ENCODE results near the gene HES6.
"Not testable (repeated sequence)": the region's sequence is repeated elsewhere in the genome, so short reads cannot be mapped to it uniquely, and the experiment has no call there.

The HES6 gene

GRCh38 chr2:238272156-238272555, 32.3 kb upstream of the HES6 start:
- DNase-seq, result no peak

DNA sequence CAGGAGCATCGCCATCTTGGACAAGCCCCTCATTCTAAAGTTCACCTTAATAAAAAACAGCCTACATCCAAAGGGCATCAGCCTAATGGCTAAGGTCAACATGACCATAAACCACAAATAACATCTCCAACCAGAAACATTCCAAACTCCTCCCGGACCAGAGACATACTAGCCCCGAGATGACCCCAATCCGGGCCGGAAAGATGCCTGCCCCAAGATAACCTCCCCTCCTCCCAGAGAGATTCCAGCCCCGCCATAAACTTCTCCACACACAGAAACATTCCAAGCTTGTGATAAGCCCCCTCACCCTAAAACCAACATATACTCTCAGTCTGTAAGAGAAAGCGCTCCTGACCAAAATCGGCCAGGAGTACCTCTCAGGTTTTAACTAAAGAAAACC, 31.8 kb upstream of the HES6 start:
- not testable (repeated sequence) for DNase-seq

DNA sequence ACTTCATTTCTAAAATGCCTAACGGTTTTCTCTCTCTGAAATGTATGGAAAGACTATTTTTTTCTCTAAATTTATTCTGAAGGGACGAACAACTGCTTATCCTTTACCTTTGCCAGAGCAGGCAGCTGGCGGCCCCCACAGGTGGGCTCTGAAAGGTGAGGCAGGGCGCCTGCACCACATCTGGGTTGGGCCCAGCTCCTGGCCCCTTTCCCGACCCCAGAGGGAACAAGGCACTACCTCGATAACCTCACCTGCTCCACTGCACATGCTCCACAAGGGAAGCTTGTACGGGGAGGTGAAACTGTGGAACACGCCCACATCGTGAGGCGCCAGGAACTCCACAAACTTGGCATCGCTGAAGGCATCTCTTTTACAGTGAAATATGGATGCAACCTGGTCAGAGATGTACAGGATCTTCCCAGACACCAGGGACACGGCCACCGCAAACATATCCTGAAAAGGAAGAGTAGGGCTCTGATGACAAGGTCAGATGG, 31.3 kb upstream of the HES6 start:
- DNase-seq, result no peak

DNA sequence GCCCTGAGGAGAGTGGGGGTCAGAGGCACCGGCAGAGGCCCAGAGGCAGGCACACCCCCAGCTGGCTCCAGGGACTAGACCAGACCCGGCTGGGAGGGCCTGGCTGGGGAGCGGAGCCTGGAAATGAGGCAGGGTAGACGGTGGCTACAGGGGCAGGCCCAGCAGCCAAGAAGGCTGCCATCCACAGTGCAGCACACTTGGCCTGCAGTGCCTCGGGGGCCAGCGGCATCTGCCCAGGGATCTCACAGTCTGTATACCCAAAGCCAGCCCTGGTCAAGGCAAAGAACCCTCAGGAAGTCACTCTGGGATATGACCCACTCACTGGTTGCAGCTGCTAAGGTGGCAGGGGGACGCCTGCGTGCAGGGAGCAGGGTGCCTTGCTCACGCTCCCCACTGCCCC, 30.8 kb upstream of the HES6 start:
- no peak for DNase-seq

DNA sequence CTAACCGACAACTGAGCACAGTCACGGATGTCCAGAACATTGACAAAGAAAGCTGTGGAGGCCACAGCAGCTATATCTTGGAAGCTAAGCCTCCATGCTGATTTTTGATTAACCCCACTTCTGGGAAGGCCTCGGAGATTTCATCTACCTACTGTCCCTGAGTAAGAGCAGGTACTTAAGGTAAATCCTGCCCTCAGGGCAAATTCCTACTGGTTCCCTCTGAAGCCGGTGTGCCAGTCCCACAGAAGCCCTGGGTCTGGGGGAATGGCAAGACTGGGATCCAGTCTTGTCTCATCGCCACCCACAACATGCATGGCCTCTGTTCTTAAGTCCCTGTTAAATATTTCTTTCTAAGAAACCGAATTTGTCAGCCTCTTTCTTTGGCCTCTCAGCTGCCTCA, 29.9 kb upstream of the HES6 start:
- DNase-seq, result no peak

GRCh38 chr2:238267884-238268680, 28.2 kb upstream of the HES6 start:
- DNase-seq, result no peak

DNA sequence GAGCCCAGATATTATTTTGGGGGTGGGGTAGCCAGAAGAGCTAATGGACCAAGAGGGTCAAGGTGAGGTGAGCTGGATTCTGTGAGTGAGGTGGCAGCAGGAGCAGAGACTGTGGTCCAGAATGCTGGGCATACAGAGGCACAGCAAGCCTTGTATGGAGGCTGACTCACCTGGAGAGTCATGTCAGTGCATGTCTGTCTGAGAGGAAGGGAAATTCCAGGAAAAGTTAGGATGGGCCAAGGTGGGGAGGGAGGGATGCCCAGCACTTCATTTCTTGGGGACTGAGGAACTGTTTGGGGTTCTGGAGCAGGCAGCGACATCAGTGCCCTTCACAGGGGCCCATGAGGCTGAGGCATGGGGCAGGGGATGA, 27.5 kb upstream of the HES6 start:
- DNase-seq, result no peak

- DNase-seq, result no peak
Observed at GRCh38 chr2:238265605-238266004, 25.8 kb upstream of the HES6 start.

DNA sequence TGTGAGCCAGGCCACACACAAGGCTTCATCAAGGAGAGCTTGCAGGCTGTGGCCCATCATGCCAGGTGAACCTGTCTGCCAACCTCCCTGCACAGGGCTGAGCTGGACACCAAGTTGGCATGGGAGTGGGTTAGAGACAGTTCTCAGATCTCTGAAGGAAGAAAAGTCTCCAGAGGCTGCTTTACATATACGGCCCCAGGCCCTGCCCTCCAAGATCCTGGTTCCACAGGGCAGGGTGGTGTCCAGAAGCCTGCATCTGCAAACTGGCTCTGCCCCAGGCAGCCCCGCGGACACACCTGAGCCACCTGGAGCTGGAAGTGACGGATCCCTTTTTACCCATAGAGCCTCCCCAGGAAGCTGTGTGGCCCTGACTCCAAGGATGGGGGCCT, 24.2 kb upstream of the HES6 start:
- no peak for DNase-seq

DNA sequence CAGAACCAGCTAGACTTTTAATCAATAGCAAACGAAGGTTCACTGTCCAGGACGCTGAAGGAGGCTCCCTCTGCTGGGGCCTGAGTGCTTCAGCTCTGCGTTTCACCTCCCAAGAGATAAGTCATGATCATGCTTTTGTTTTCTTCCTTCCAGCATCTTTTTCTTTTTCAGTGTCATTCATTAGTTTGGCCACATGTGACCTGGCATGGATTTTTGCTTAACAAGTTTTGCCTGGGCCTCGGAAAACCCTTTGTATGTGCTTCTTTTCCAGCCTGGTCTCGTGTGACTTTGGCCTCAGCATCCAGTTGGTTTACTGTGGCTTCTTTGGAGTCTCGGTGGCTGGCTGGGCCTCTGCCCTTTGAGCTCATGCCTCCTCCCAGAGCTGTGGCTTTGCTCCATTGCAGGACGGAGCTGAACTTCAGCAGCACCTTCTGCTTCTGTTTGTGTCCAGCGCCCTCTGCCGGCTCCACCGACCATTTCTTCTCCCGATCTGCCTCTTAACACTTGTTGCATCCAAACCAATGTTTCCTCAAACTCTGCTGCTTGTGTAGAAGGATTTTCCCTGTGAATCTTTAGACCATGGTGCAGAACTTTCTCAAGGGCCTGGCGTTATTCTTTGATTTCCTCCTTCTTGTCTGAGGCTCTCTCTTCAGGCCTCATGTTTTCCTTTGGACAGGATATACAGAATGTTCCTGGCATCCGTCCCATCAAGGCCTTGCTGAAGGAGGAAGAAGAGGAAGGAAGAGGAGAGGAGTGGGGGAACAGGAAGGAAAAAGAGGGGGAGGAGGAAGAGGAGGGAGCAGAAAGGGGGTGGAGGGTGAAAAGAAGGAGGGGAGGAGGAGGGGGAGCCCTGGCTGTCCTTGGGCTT, 23.6 kb upstream of the HES6 start:
- DNase-seq, result peak; percentile 64

GRCh38 chr2:238262496-238263122, 22.8 kb upstream of the HES6 start:
- no peak for DNase-seq

DNA sequence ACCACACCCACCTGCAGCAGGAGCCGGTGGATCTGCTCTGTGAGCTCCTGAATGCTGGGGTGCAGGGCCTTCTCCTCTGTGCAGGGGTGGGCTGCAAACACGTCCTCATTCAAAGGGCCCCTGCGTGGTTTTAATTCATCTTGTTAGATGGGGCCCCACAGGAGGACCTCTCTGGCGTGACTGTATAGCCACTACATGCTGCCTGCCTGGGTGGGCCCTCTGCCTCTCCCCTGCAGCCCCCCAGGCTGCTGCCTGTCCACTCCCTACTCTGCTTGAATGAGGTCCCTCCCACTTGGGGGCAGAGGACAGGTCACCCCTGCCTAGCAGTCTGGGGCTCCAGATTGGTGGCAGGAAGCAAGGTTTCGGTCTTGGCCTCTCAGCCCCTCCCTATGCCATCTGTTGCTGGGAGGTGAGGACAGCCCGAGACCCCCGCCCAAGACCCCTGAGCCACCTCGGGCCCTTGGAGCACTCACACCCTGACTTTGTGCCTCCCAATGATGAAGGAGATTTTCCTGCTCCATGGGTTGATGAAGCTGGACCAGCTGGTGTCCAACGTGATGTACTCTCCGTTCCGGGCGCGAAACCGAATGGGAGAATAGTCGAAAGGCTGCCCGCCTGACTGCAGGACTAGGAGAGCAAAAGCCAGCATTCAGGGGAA, 22.0 kb upstream of the HES6 start:
- no peak for DNase-seq

DNA sequence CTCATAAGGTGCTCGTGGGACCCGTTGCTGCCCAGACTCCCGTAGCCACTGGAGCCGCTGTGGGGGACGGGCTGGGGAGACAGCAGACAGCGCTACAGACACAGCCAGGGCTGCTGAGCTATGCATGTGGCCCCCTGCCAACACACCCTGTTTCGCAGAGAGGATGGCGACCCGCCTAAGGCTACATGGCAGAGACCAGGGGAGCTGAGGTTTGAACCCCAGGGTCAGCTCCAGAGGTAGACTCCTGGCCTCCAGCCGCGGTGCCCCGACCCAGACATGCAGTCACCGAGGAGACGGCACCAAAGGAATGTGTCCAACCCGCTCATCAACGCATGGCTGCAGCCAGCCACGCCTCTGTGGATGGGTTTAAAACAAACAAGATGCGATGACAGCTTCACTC, 21.0 kb upstream of the HES6 start:
- no peak for DNase-seq

- DNase-seq, result no peak
Observed at GRCh38 chr2:238259061-238260020, 19.5 kb upstream of the HES6 start.

DNA sequence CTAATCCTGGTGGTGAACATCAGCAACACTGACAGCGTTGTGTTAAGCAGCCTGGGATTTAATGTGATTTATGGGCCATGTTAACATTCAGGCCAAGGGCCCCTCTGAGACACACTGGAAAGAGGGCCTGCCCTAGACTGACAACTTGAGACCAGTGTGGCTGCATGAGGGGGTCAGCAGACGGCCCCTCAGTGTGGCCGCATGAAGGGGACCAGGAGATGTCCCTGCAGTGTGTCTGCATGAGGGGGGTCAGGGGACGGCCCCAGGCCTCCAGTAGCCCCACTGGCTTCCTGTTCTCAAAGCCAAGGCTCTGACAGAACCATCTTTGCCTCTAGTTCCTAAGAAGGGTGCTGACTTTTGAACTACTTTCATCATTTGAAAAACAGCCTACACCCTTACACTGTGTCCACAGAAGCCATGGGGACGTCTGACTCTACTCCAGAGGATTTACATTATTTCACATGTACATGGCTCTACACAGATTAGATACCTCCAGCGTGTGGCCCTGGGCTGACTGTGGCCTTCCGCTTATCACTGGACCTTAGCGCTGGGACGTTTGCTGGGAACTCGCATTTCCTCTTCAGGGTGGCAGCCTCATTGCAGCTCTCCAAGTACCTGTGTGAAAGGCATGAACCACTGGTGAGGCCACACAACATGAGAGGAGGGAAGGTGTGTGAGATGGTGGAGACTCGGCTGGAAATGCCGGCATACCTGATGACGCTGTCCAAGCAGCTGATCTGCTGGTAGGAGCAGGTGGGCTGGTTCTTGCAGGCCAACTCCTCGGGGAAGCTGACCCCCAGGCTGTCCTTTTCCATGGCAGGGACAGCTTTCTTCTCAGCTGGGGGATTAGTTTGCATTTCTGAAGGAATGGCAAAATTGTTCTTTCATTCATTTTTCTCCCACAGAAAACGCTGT, 18.2 kb upstream of the HES6 start:
- no peak for DNase-seq

DNA sequence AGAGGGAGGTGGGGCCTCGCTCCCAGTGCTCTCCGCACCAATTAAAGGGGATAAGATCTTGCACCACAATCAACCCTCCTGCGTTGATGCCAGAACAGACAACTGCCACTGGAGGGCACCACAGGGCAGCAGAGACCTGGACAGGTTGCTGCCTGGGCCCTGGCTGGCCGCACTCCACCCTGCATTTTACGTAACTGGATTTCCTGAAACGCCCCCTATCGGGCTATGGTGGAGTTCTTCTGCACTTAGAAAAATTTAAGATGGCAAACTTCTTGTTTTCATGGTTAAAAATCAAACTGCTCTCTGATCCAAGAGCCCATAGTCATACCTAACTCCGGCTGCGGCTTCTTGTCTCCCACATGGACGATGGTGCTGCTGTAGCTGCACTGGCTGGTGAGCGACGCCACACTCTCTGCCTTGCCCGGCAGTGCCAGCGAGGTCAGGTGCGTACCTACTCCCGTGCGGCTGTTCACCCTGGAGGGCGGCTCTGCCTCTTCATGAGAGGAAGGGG, 16.8 kb upstream of the HES6 start:
- DNase-seq, result peak; percentile 91

- no peak for DNase-seq
Observed at GRCh38 chr2:238256111-238256510, 16.3 kb upstream of the HES6 start.

DNA sequence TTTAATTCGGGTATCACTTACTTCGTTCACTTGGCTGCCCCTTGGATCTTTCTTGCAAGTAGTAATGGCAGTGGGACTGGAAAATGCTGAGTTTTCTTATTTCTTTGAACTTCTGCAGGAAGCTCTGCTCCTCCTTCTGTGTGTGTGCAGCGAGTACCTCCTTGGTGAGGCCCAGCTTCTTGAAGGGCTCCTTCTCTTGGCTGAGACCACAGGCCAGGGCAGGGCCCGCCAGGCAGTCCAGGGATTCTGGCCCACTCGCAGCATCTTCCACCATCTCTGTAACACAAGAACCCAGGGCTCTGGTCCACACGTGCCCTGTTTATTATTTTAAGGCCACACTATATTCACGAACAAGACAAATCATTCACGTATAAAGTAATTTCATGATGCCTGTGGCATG, 15.8 kb upstream of the HES6 start:
- DNase-seq, result no peak

GRCh38 chr2:238255151-238255551, 15.3 kb upstream of the HES6 start:
- peak; percentile 17 for DNase-seq

GRCh38 chr2:238254095-238254723, 14.4 kb upstream of the HES6 start:
- no peak for DNase-seq

All from NCI-H345 (cell line).